GM12864 (cell line): ENCODE data around the gene GBGT1.

ENCODE experiments used
- DNase-seq: peaks from one replicate; pipeline ENCODE4 v3.0.0-alpha.2; 2011; ENCODE audit warnings: low read depth
- H3K4me3 ChIP-seq: 2 replicates; pipeline ENCODE4 v1.5.1; 2011; ENCODE audit warnings: mild to moderate bottlenecking, low read depth, low read length, control low read depth
- CTCF ChIP-seq: IDR thresholded peaks from 2 replicates; pipeline ENCODE4 v1.5.1; 2011; ENCODE audit warnings: low read depth, mild to moderate bottlenecking, moderate library complexity, low read length, control low read depth, inconsistent platforms; ENCODE audit errors: missing control alignments

GBGT1 gene

DNA sequence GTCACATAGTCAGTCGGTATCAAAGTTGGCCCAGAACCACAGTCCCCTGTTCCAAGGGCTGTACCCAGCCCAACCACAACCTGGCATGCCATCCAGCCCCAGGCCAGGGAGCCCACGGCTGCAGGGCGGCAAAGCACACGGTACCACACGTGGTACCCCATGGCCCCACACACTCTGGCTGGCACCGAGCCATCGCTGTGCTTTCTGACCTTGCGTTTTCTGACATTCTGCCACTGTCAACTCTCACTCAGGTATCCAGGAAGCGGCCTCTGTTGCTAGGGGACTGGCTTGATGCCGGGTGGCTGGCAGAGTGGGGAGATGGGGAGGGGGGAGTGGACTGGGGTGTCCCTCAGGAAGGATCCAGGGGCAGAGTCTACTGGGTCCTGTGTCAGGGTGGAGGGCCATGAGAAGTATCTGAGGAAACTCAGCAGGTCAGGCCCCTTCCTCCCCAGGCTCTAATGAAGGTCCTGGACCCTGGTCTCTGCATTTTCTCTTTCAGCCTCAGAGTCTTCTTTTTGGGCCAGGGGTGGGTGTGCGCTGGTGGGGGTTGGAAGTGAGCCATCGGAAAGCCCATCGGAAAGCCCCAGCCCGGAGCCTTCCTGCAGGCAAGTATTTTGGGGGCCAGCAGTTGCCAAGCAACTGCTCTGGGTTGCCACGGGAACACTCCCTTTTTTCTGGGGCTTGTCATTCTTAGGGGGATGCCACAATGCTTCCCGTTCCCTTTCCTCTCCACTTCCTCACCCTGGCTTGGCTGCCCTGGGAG, 21.7 kb downstream of the GBGT1 start:
- DNase-seq = no peak
- TF ChIP-seq CTCF = no peak
- H3K4me3 ChIP-seq = no peak overlapping the region; the same call in 1 of the 2 replicates

DNA sequence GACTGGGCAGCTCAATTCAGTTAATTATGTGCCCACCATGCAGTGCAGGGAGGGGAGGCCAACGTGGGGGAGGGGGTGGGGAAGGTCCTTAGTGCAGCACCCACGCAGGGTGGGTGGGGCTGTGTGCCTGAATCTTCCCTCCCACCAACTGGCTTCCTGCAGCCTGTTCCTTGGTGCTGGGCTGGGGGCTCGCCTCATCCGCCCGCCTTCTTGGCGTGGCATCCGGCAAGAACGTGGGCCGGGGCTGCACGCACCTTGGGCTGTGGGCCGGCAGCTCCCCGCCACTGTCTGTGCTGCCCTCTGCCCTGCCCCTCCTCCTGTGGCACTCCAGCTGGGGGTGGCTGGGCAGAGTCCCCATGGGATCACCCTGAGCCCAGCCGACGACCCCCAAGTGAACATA, 23.1 kb downstream of the GBGT1 start:
- no peak for TF ChIP-seq CTCF
- DNase-seq = no peak

GRCh38 chr9:133140174-133140505, 23.6 kb downstream of the GBGT1 start:
- H3K4me3 ChIP-seq = no peak overlapping the region
- no peak for TF ChIP-seq CTCF
- DNase-seq = no peak

More for the DNA sequence above, 23.1 kb downstream of the GBGT1 start:
- no peak overlapping the region for H3K4me3 ChIP-seq

DNA sequence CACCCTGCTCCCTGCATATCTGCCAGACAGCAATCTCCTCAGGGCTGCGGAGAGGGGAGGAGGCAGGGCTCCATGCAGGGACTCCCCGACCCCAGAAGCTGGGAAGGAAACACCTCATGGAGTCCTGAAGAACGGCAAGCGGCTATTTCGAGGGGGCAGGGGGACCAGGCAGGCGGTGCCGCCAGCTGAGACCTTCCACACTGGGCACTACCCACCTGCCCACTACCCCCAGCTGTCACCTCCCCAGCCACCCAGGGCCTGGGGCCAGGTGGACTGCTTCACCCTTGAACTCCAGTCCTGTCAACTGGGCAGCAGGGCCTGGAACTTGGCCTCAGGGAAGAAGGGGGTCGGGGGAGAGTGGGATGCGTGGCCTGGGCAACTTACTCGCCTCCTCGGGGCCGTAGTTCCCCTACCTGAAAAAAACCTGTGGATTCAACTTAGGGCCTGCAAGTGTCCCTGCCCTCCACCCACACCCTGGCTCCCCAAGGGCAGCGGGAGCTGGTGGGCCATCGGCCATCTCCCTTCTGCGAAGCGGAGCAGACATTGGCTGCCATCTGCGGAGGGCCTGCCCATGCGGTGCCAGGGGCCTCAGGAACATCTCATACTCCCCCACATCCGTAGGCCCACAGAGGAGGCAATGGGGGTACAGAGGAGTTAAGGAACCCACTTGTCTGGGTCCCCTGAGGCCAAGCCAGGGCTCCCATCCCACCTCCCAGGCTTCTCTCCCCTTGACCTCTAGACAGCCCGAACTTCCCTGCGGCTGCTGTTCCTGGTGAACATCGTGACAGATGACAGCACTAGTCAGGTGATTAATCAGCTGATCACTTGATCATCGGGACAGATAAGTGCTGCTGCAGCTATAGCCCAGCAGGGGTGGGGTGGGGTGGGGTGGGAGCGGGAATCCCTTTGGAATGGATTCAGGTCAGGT, 24.2 kb downstream of the GBGT1 start:
- TF ChIP-seq CTCF = no peak
- DNase-seq = no peak
- no peak overlapping the region for H3K4me3 ChIP-seq

DNA sequence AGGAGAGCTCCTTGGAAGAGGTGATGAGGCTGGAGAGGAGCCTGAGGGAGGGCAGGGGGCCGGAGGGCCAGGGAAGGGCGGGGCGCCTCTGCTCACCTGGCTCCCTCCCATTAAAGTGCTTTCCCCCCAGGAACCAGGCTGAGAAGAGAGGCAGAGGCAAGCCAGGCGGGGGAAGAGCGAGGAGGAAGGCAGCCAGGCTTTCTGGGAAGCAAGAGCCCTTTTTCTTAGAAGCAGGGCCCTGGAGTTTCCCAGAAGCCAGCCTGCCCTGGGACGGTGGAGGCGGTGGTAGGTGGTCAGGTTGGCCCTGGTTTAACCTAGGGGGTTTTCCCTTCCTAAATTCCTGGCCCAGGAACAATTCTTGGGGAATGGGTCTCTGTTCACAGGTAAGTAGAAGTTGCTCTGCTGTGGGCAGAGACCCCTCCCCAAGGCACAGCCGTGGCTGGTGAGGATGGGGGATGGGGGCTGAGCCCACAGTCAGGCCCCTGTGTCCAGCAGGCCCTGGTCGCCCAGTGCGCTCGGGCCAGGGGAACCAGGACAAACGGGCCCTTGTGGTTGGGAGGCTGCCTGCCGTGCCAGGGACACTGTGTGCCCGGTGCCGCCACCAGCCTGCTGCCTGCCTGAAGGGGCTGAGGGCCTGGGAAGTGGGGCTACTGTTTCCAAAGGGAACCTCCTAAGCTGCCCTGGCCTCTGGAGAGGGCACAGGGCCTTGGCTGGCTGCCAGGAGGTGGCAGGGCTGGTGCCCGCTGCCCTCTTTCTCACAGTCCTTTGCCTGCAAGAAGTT, 26.1 kb downstream of the GBGT1 start:
- H3K4me3 ChIP-seq = no peak overlapping the region
- no peak for TF ChIP-seq CTCF
- no peak for DNase-seq

- no peak for TF ChIP-seq CTCF
- H3K4me3 ChIP-seq = no peak overlapping the region
- no peak for DNase-seq
These were observed 28.5 kb downstream of the GBGT1 start for GRCh38 chr9:133135146-133135745.
